Keratinocyte (primary cell): Measurements from ENCODE around the gene TXLNB. TPM values are rescaled to one million over a fixed set of nuclear protein-coding genes. Genes with fewer than 3 reads are reported as not detected.
A peak's percentile ranks its signal among the peaks of the same experiment; 100 is the strongest.

ENCODE experiments used
- DNase-seq: peaks from one replicate; pipeline ENCODE4 v3.0.0-alpha.2; 2011; ENCODE audit warnings: low read depth, missing footprints, low spot score
- FAIRE-seq: peaks from 2 replicates; lab custom pipeline; 2011; peaks lifted over from hg19 to GRCh38; lab: Jason Lieb, UNC
- H2AFZ ChIP-seq: 2 replicates; pipeline ENCODE4 v1.6.0; 2012; ENCODE audit warnings: low read length, control low read depth, inconsistent platforms; ENCODE audit not compliant: control insufficient read depth
- H3K27ac ChIP-seq: 2 replicates; pipeline ENCODE4 v1.5.1; 2011; ENCODE audit warnings: low read length; ENCODE audit not compliant: control insufficient read depth, insufficient read depth
- H3K27me3 ChIP-seq: 3 replicates; pipeline ENCODE4 v1.6.0; 2011; ENCODE audit warnings: low read length; ENCODE audit not compliant: control insufficient read depth, insufficient read depth; ENCODE audit errors: extremely low read depth
- H3K36me3 ChIP-seq, 2 experiments: 2 replicates in 1 of 2; 3 replicates in 1 of 2; pipeline ENCODE4 v1.5.1; 2011; ENCODE audit warnings: low read length in 2 of 2, mild to moderate bottlenecking in 1 of 2; ENCODE audit not compliant: control insufficient read depth in 2 of 2, insufficient read depth in 2 of 2; ENCODE audit errors: extremely low read depth in 1 of 2
- H3K4me1 ChIP-seq: 3 replicates; pipeline ENCODE4 v1.5.1; 2011; ENCODE audit warnings: low read length; ENCODE audit not compliant: control insufficient read depth, insufficient read depth; ENCODE audit errors: extremely low read depth
- H3K4me2 ChIP-seq: 3 replicates; pipeline ENCODE4 v1.6.0; 2011; ENCODE audit warnings: low read depth, low read length; ENCODE audit not compliant: control insufficient read depth, insufficient read depth; ENCODE audit errors: extremely low read depth
- H3K4me3 ChIP-seq, 3 experiments: fragments of 200-600 bp in 1 of 3; sonication (generic) in 1 of 3; 2 replicates in 2 of 3; 3 replicates in 1 of 3; pipeline ENCODE4 v1.5.1; 2011 to 2016; ENCODE audit warnings: low read length in 3 of 3, mild to moderate bottlenecking in 3 of 3, control low read depth in 2 of 3, inconsistent platforms in 1 of 3, low read depth in 1 of 3, mixed read lengths in 1 of 3, mixed run types in 1 of 3, moderate library complexity in 1 of 3; ENCODE audit not compliant: control insufficient read depth in 2 of 3, insufficient read depth in 2 of 3; ENCODE audit errors: extremely low read depth in 1 of 3
- H3K79me2 ChIP-seq: 2 replicates; pipeline ENCODE4 v1.6.0; 2012; ENCODE audit warnings: low read length; ENCODE audit not compliant: control insufficient read depth, insufficient read depth
- H3K9ac ChIP-seq: 3 replicates; pipeline ENCODE4 v1.6.0; 2011; ENCODE audit warnings: low read length; ENCODE audit not compliant: control insufficient read depth, insufficient read depth; ENCODE audit errors: extremely low read depth
- H3K9me1 ChIP-seq: 3 replicates; pipeline ENCODE4 v1.6.0; 2011; ENCODE audit warnings: low read length; ENCODE audit not compliant: control insufficient read depth, insufficient read depth; ENCODE audit errors: extremely low read depth
- H3K9me3 ChIP-seq: 2 replicates; pipeline ENCODE4 v1.5.1; 2012; ENCODE audit warnings: low read depth, low read length; ENCODE audit not compliant: control insufficient read depth
- H4K20me1 ChIP-seq: 3 replicates; pipeline ENCODE4 v1.6.0; 2011; ENCODE audit warnings: low read length; ENCODE audit not compliant: control insufficient read depth, insufficient read depth; ENCODE audit errors: extremely low read depth
- CTCF ChIP-seq, 3 experiments: IDR thresholded peaks in 1 of 3; conservative IDR thresholded peaks in 1 of 3; optimal IDR thresholded peaks in 1 of 3; 2 replicates in 2 of 3; 3 replicates in 1 of 3; pipeline versions ENCODE3 to v1.5.1; 2011; ENCODE audit warnings: low read length in 3 of 3, mild to moderate bottlenecking in 3 of 3, moderate library complexity in 2 of 3, control low read depth in 1 of 3, inconsistent platforms in 1 of 3; ENCODE audit not compliant: insufficient read depth in 2 of 3; ENCODE audit errors: extremely low read depth in 1 of 3
- EZH2 ChIP-seq: IDR thresholded peaks from one replicate; pipeline ENCODE4 v1.6.1; 2012; ENCODE audit warnings: inconsistent platforms, mild to moderate bottlenecking, low read length, moderate library complexity
- dilution Hi-C: fragments of 300-500 bp; cut with MboI; formaldehyde crosslinking; loops from one replicate; pipeline ENCODE4 v1.7.0; 2020; ENCODE audit warnings: low sequenced_read_pairs; ENCODE audit not compliant: extremely low pct_ligation_motif_present
- polyA minus RNA-seq, 3 experiments: library from RNA; depleted of rRNA, polyadenylated mRNA; stranded (reverse); fragments of >200 nt; gene quantifications; 1 replicate in 1 of 3; 2 replicates in 1 of 3; 3 replicates in 1 of 3; pipeline ENCODE4 v1.2.3, GENCODE V29; 2011
- polyA plus RNA-seq, 5 experiments: library from polyadenylated mRNA; depleted of rRNA in 3 of 5; stranded (reverse) in 3 of 5; stranded (forward) in 1 of 5; unstranded in 1 of 5; fragments of >200 nt; gene quantifications; 1 replicate in 1 of 5; 2 replicates in 3 of 5; 3 replicates in 1 of 5; pipeline versions ENCODE4 v1.2.1 to v1.2.3, GENCODE V29; 2011 to 2012; ENCODE audit warnings: missing spikeins in 2 of 5, low read depth in 1 of 5, low replicate concordance in 1 of 5

TXLNB gene
- polyA plus RNA-seq (0.01 to 0.04 TPM (median 0.03 TPM) in 3 replicates), polyA minus RNA-seq (0.06 TPM in 1 of 3 replicates, not detected in the others)
- polyA plus RNA-seq (2011; ENCODE audit: low read depth), result not detected
- polyA plus RNA-seq (2011; cell fraction: cytosol; rRNA removed), result 0.03 and 0.05 TPM in 2 replicates
- polyA plus RNA-seq (2011; cell fraction: nucleus; rRNA removed), result 0.03 and 0.04 TPM in 2 replicates
- polyA plus RNA-seq (2012; ENCODE audit: low replicate concordance), result not detected in 2 replicates
- not detected for polyA minus RNA-seq (2011; cell fraction: cytosol; rRNA and poly(A)+ RNA removed)
- not detected in 2 replicates for polyA minus RNA-seq (2011; cell fraction: nucleus; rRNA and poly(A)+ RNA removed)

DNA sequence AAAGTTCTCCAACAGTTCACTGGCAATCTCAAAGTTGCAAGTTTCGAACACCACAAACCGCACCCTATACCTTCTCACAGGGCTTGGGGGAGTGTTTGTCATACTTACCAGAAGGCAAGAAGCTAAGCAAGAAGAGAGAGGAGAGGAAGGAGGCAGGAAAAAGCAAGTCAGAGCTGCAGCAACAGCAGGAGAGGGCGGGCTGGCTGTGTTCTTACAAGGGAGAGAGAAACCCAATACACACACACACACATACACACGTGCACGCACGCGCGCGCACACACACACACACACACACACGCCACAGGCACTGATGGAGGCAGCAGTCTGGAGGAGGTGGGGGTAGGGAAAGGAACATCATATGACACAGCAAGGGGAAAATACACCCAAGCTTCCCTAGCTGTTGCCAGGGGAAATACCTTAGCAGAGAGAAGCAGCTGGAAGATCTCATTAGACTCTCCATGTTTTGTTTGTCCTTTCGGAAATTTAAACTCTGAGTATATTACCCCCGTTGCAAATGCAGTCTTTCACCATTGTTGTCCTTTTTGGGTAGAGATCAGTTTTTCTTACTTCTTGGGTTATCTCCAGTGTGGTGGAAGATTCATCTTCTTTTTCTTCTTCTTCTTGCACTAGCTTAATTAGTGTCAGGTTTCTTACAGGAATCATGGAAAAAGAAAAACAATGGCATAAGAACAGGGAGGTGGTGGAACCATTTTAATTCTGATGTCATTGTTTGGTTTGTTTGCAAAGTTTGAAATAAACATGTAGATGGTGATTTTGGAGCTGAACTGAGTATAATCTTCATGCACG is at the start of gene TXLNB:
Gene TXLNB, minus strand, starts transcription at position 186 of the 807 bp plus-strand sequence. CDS start 3,099 bp downstream, outside the sequence.
- peak; percentile 40 for DNase-seq

GRCh38 chr6:139341060-139341459 is 49.3 kb upstream of the TXLNB start:
- dilution Hi-C loops, result no loop called here

More for the DNA sequence above, at the start of gene TXLNB:
- peak within 1 kb of the TSS; percentile 57 for H3K9ac ChIP-seq
- dilution Hi-C loops, result no loop called here
- no peaks in the 10 kb centered on the region for H3K9me3 ChIP-seq
- H3K27ac ChIP-seq, result peak within 1 kb of the TSS; percentile 72
- peak within 1 kb of the TSS; percentile 89 for H2AFZ ChIP-seq
- H4K20me1 ChIP-seq, result no peaks in the 10 kb centered on the region
- H3K27me3 ChIP-seq, result no peaks in the 10 kb centered on the region
- H3K9me1 ChIP-seq, result no peaks in the 10 kb centered on the region
- H3K79me2 ChIP-seq, result no peaks in the 10 kb centered on the region
- peak; percentile 1 to 18 (median 9) for TF ChIP-seq CTCF (optimal IDR thresholded peaks at IDR 0.05 in 1 of 3, IDR thresholded peaks at IDR 0.05 in 1 of 3, conservative IDR thresholded peaks at IDR 0.05 in 1 of 3; ENCODE audit: extremely low read depth in 1 of 3, insufficient read depth in 2 of 3, low read length in 3 of 3)
- TF ChIP-seq EZH2, result no peak
- H3K4me3 ChIP-seq, result peak within 1 kb of the TSS in 2 of 3 experiments; percentile 41 to 50
- H3K4me2 ChIP-seq, result peak within 1 kb of the TSS; percentile 80
- no peaks in the 10 kb centered on the region for H3K36me3 ChIP-seq
- FAIRE-seq, result peak; percentile 86
- H3K4me1 ChIP-seq, result peaks cover 29% of the 10 kb centered on the region

More at GRCh38 chr6:139341060-139341459, 49.3 kb upstream of the TXLNB start:
- no peaks in the 10 kb centered on the region for H3K9me1 ChIP-seq
- no peaks in the 10 kb centered on the region for H4K20me1 ChIP-seq
- no peak overlapping the region for H2AFZ ChIP-seq
- no peaks in the 10 kb centered on the region for H3K9me3 ChIP-seq
- H3K27ac ChIP-seq, result no peak overlapping the region
- no peak overlapping the region for H3K4me3 ChIP-seq
- H3K27me3 ChIP-seq, result no peaks in the 10 kb centered on the region
- no peak for DNase-seq
- TF ChIP-seq EZH2 (no peak), CTCF (optimal IDR thresholded peaks at IDR 0.05 in 1 of 3, IDR thresholded peaks at IDR 0.05 in 1 of 3, conservative IDR thresholded peaks at IDR 0.05 in 1 of 3; ENCODE audit: extremely low read depth in 1 of 3, insufficient read depth in 2 of 3, low read length in 3 of 3) (no peak)
- H3K4me2 ChIP-seq, result no peak overlapping the region
- no peak overlapping the region for H3K9ac ChIP-seq
- H3K36me3 ChIP-seq, result no peaks in the 10 kb centered on the region
- no peaks in the 10 kb centered on the region for H3K79me2 ChIP-seq
- no peak for FAIRE-seq
- peaks cover 29% of the 10 kb centered on the region for H3K4me1 ChIP-seq
